Coronary artery (tissue), 2 donors: ENCODE data around the gene REV3L.

Experiments
- DNase-seq: peaks from one replicate; pipeline ENCODE4 v3.0.0-alpha.2; 2017; ENCODE audit warnings: low spot score
- H3K27ac ChIP-seq, 2 donors: fragments of 200-600 bp; sonication (generic); one replicate each; pipeline ENCODE4 v1.5.1; 2016 to 2019
- H3K4me3 ChIP-seq: fragments of 200-600 bp; sonication (generic); 2 replicates; pipeline ENCODE4 v1.5.1; 2016; ENCODE audit warnings: mild to moderate bottlenecking, moderate library complexity
- TF ChIP-seq, protein P1 (sequence below): fragments of 200-600 bp; sonication (generic); IDR thresholded peaks from one replicate; pipeline ENCODE4 v1.5.1; 2019; ENCODE audit warnings: antibody characterized with exemption

The REV3L gene

GRCh38 chr6:111468329-111469012, 14.5 kb downstream of the REV3L start:
- H3K4me3 ChIP-seq, result no peak overlapping the region
- peak overlapping the region; percentile 6 for H3K27ac ChIP-seq
- TF ChIP-seq, protein P1, sequence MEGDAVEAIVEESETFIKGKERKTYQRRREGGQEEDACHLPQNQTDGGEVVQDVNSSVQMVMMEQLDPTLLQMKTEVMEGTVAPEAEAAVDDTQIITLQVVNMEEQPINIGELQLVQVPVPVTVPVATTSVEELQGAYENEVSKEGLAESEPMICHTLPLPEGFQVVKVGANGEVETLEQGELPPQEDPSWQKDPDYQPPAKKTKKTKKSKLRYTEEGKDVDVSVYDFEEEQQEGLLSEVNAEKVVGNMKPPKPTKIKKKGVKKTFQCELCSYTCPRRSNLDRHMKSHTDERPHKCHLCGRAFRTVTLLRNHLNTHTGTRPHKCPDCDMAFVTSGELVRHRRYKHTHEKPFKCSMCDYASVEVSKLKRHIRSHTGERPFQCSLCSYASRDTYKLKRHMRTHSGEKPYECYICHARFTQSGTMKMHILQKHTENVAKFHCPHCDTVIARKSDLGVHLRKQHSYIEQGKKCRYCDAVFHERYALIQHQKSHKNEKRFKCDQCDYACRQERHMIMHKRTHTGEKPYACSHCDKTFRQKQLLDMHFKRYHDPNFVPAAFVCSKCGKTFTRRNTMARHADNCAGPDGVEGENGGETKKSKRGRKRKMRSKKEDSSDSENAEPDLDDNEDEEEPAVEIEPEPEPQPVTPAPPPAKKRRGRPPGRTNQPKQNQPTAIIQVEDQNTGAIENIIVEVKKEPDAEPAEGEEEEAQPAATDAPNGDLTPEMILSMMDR, result no peak
- no peak for DNase-seq

GRCh38 chr6:111464184-111464583, 18.8 kb downstream of the REV3L start:
- no peak overlapping the region for H3K4me3 ChIP-seq
- DNase-seq, result no peak
- H3K27ac ChIP-seq, result no peak overlapping the region
- TF ChIP-seq, protein P1, result no peak

DNA sequence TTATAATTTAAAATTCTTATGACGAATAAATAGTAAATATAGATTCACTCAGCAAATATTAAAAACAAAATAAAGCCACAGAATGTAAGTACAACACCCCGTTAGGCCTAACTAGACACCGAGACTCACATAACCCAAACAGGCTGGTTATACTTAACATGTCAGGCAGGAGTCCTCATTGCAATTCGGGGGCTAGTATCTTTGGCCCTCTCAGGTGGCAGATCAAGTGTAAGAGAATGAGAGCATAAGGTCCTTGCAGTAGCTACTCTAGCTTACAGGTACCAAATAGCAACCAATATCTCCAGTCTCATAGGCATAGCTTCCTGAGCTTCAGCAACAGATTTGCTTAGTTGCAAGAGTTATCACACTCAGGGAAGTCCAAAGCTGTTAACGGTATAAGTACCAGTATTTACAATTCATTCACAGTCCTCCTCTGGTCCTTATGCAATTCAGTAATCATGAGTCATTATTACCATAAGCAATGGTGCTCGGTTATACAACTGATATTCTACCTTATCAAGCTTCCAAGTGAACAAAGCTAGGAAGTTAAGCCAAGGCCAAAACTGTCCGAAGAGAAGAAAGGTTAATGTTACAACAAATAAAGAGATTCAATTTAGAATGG, 20.1 kb downstream of the REV3L start:
- TF ChIP-seq, protein P1, result no peak
- DNase-seq, result no peak
- H3K4me3 ChIP-seq, result no peak overlapping the region
- H3K27ac ChIP-seq, result peak overlapping the region in 1 of 2 donors; percentile 25

- H3K27ac ChIP-seq, result no peak overlapping the region
Observed at GRCh38 chr6:111461860-111462259, 21.2 kb downstream of the REV3L start.

DNA sequence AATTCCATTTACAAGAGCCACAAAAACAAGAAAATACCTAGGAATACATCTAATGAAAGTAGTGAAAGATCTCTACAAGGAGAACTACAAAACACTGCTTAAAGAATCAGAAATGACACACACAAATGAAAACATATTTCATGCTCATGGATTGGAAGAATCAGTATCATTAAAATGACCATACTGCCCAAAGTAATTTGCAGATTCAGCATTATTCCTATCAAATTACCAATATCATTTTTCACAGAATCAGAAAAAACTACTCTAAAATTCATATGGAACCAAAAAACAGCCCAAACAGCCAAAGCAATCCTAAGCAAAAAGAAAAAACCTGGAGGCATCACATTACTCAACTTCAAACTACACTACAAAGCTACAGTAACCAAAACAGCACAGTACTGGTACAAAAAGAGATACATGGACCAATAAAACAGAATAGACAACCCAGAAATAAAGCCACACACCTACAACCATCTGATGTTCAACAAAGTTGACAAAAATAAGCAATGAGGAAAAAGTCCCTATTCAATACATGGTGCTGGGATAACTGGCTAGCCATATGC, 24.3 kb downstream of the REV3L start:
- TF ChIP-seq, protein P1, result no peak
- Histone ChIP-seq H3K27ac (no peak overlapping the region), H3K4me3 (no peak overlapping the region)
- no peak for DNase-seq

More at GRCh38 chr6:111461860-111462259, 21.2 kb downstream of the REV3L start:
- H3K4me3 ChIP-seq, result peak overlapping the region; percentile 32
- DNase-seq, result no peak
- TF ChIP-seq, protein P1, result no peak

DNA sequence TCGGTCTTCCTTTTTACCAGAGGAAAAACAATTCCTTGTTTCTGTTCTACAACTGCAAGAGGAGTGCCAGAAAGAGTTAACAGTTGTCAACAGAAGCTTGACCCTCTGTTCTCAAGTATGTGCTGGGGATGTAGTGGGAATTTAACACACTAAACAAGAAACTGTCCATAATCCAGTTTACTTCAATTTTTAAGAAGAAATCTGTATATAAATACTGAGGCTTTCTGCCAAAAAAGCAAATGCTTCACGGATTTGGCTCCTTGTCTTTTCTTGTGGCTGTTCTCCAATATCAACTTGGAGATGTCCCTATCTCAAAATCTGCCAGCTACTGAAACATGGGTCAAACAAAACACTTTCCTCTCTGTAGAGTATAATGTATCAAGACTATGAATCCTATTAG, 26.8 kb downstream of the REV3L start:
- no peak overlapping the region for H3K4me3 ChIP-seq
- no peak for DNase-seq
- H3K27ac ChIP-seq, result no peak overlapping the region
- TF ChIP-seq, protein P1, result no peak
